22Rv1 (cell line): ENCODE results near the gene RAI1.

Source experiments
- CTCF ChIP-seq: fragments of 450-650 bp; IDR thresholded peaks from 2 replicates; pipeline ENCODE4 v1.5.1; 2017; ENCODE audit warnings: mild to moderate bottlenecking
- ZFX ChIP-seq: fragments of 450-650 bp; IDR thresholded peaks from 2 replicates; pipeline ENCODE4 v1.6.1; 2017; ENCODE audit warnings: antibody characterized with exemption, borderline replicate concordance

GRCh38 chr17:17722906-17723353 is 41.7 kb downstream of the RAI1 start:
- no peak for TF ChIP-seq CTCF
- no peak for TF ChIP-seq ZFX
